Upper lobe of left lung (tissue), 6 donors: ENCODE results near the gene MDFI. TPM values are rescaled to one million over a fixed set of nuclear protein-coding genes. Genes with fewer than 3 reads are reported as not detected.

Experiments
- ATAC-seq, 2 donors: fragments of 200-7000 bp; cut with Tn5 transposase; one replicate each; pipeline ENCODE4 v1.9.1; 2022; ENCODE audit warnings: mild to moderate bottlenecking in 2 of 2, moderate library complexity in 2 of 2; ENCODE audit not compliant: low FRiP score in 2 of 2
- DNase-seq, 2 donors: peaks; one replicate each; pipeline ENCODE4 v3.0.0-alpha.2; 2019 to 2020
- H3K27ac ChIP-seq, 4 donors: fragments of 200-600 bp; sonication (generic); one replicate each; pipeline ENCODE4 v1.5.1; 2016 to 2019
- H3K27me3 ChIP-seq, 4 donors: fragments of 200-600 bp; sonication (generic); one replicate each; pipeline ENCODE4 v1.5.1; 2017 to 2019
- H3K36me3 ChIP-seq, 4 donors: fragments of 200-600 bp; sonication (generic); one replicate each; pipeline ENCODE4 v1.5.1; 2016 to 2019
- H3K4me1 ChIP-seq, 4 donors: fragments of 200-600 bp; sonication (generic); one replicate each; pipeline ENCODE4 v1.5.1; 2018 to 2019
- H3K4me3 ChIP-seq, 4 donors: fragments of 200-600 bp; sonication (generic); one replicate each; pipeline ENCODE4 v1.5.1; 2017 to 2019; ENCODE audit warnings: mild to moderate bottlenecking in 2 of 4, moderate library complexity in 1 of 4
- H3K9me3 ChIP-seq, 4 donors: fragments of 200-600 bp; sonication (generic); one replicate each; pipeline ENCODE4 v1.5.1; 2018 to 2019
- EP300 ChIP-seq, 4 donors: sonication (generic); formaldehyde crosslinking; IDR thresholded peaks; one replicate each; pipeline ENCODE4 v1.5.1; 2017; ENCODE audit warnings: antibody characterized with exemption in 4 of 4, control low read depth in 2 of 4
- POLR2A ChIP-seq, 4 donors: fragments of 450-650 bp; IDR thresholded peaks; one replicate each; pipeline ENCODE4 v1.5.1; 2016 to 2017; ENCODE audit warnings: antibody characterized with exemption in 4 of 4, mild to moderate bottlenecking in 2 of 4
- POLR2AphosphoS5 ChIP-seq, 2 donors: sonication (generic); formaldehyde crosslinking; IDR thresholded peaks; one replicate each; pipeline ENCODE4 v1.5.1; 2017; ENCODE audit warnings: antibody characterized with exemption in 2 of 2
- WGBS, 2 donors: methylation state at CpG; one replicate each; pipeline ENCODE4 v1.1.5; 2017 to 2018; 5-methylcytosine and 5-hydroxymethylcytosine counted together
- total RNA-seq, 6 donors: library from RNA; depleted of rRNA in 4 of 6; stranded (reverse); fragments of >200 nt in 4 of 6; gene quantifications; one replicate each; pipeline versions ENCODE4 v1.1.0 to v1.2.1, GENCODE V29; 2016 to 2021
- TF ChIP-seq, protein P1 (sequence below), 6 experiments: fragments of 450-650 bp in 4 of 6; fragments of 200-600 bp in 2 of 6; sonication (generic) in 2 of 6; IDR thresholded peaks; one replicate each; pipeline ENCODE4 v1.5.1; 2016 to 2019; ENCODE audit warnings: antibody characterized with exemption in 6 of 6
- donor health status: DM: no; HTN: no; CAD: no; lungs with moderate emphysema.
- donor health status: DM: no; HTN: yes; CAD: no; lungs with severe emphysema.

Gene MDFI
- total RNA-seq, 6 donors from 2014 or later = 4.9 to 23.4 (median 8.0) TPM

DNA sequence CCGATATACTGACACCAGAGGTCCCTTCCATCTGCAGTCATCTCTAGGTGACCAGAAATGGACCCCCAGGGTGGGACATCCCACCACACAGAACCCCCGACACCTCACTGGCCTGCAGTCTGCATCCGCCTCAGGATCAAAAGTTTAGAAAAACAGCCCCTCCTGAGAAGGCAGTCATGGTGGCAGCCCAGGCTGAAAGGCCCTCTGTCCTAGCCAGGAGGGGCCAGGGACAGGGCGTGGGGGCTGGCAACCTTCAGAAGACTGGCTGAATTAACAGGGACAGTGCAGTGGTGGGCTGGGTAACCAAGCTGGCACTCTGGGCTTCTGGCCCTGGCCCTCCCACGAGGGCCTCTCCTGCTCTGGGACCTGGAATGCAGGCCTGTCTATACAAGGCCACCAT lies 34.3 kb upstream of the MDFI start:
- no peaks in the 10 kb centered on the region for H3K27me3 ChIP-seq
- no peak overlapping the region for H3K27ac ChIP-seq
- peaks cover 7 to 13% (median 9%) of the 10 kb centered on the region in 4 donors for H3K4me1 ChIP-seq
- DNase-seq (no peak), ATAC-seq (no peak)
- no peaks in the 10 kb centered on the region for H3K9me3 ChIP-seq
- no peak overlapping the region for H3K4me3 ChIP-seq
- H3K36me3 ChIP-seq = peaks cover 0 to 6% (median 5%) of the 10 kb centered on the region in 4 donors
- no peak for TF ChIP-seq POLR2AphosphoS5 (IDR thresholded peaks at IDR 0.05)
- TF ChIP-seq EP300 (IDR thresholded peaks at IDR 0.05) = no peak
- no peak for TF ChIP-seq POLR2A (IDR thresholded peaks at IDR 0.05)
- TF ChIP-seq, protein P1, sequence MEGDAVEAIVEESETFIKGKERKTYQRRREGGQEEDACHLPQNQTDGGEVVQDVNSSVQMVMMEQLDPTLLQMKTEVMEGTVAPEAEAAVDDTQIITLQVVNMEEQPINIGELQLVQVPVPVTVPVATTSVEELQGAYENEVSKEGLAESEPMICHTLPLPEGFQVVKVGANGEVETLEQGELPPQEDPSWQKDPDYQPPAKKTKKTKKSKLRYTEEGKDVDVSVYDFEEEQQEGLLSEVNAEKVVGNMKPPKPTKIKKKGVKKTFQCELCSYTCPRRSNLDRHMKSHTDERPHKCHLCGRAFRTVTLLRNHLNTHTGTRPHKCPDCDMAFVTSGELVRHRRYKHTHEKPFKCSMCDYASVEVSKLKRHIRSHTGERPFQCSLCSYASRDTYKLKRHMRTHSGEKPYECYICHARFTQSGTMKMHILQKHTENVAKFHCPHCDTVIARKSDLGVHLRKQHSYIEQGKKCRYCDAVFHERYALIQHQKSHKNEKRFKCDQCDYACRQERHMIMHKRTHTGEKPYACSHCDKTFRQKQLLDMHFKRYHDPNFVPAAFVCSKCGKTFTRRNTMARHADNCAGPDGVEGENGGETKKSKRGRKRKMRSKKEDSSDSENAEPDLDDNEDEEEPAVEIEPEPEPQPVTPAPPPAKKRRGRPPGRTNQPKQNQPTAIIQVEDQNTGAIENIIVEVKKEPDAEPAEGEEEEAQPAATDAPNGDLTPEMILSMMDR (IDR thresholded peaks at IDR 0.05) = no peak
- WGBS, 2 donors = 91% methylated on average over 5 of the region's 5 CpGs; no CpG with 5 or more reads in 1 of the 2 donors

DNA sequence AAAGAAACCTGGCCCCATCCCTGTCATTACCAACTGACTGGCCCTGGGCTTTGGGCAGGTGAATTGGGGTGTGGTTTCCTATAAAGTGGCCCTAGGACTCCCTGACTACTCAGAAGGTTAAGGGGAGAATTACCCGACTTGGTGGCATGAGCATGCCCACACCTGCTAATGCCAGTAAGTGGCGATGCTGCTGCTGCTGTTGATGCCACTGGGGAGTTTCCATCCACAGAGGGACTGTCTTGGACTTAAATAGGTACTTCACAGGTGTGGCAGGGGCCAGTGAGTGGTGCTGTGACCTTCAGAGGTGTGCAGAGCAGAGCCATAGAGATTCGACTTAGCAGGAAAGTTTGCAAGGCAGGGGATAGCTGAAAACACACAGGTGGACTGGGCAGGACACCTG lies 32.6 kb upstream of the MDFI start:
- no peak for ATAC-seq
- no peak for DNase-seq
- 70 to 82% methylated on average over 3 of the region's 3 CpGs for WGBS, 2 donors
- no peak for TF ChIP-seq POLR2AphosphoS5 (IDR thresholded peaks at IDR 0.05)
- no peak for TF ChIP-seq EP300 (IDR thresholded peaks at IDR 0.05)
- TF ChIP-seq, protein P1 (IDR thresholded peaks at IDR 0.05) = no peak
- Histone ChIP-seq H3K9me3 (no peaks in the 10 kb centered on the region), H3K4me3 (no peak overlapping the region), H3K27ac (no peak overlapping the region), H3K27me3 (no peaks in the 10 kb centered on the region), H3K36me3 (no peaks in the 10 kb centered on the region), H3K4me1 (peaks cover 7 to 13% (median 9%) of the 10 kb centered on the region in 4 donors)

DNA sequence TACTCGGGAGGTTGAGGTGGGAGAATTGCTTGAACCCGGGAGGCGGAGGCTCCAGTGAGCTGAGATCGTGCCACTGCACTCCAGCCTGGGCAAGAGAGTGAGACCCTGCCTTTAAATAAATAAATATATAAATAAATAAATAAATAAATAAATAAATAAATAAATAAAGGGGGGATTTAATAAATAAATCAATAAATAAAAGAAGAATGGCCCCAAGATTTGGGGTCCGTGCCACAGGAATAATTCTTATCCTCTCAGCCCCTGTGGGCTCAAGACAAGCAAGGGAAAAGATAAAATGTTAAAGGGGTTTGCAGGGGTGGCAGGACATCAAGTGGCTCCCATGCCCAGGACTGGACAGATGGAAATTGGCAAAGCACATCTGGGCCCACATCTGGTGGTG lies 31.2 kb upstream of the MDFI start:
- Histone ChIP-seq H3K27me3 (no peaks in the 10 kb centered on the region), H3K4me1 (peaks cover 7 to 13% (median 9%) of the 10 kb centered on the region in 4 donors), H3K27ac (no peak overlapping the region), H3K36me3 (no peaks in the 10 kb centered on the region), H3K4me3 (no peak overlapping the region), H3K9me3 (no peaks in the 10 kb centered on the region)
- WGBS, 2 donors = 91 to 97% methylated on average over 5 of the region's 5 CpGs
- TF ChIP-seq, protein P1 (IDR thresholded peaks at IDR 0.05) = no peak
- TF ChIP-seq EP300 (IDR thresholded peaks at IDR 0.05) (no peak), POLR2A (IDR thresholded peaks at IDR 0.05) (no peak), POLR2AphosphoS5 (IDR thresholded peaks at IDR 0.05) (no peak)
- no peak for ATAC-seq
- DNase-seq = no peak

DNA sequence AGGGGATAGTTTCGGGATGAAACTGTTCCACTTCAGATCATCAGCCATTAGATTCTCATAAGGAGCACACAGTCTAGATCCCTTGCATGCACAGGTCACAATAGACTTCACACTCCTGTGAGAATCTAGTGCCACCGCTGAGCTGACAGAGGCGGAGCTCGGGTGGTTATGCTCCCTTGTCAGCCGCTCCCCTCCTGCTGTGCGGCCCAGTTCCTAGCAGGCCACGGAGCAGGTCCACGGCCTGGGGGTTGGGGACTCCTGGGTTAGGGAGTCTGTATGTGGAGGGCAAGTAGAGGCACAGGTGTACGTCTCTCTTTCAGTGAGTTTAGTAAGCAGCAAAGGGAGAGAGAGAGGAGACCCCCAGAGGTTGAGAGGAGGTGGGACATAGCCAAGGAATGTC lies 30.5 kb upstream of the MDFI start:
- H3K4me1 ChIP-seq = peaks cover 6 to 8% (median 8%) of the 10 kb centered on the region in 4 donors
- no peaks in the 10 kb centered on the region for H3K27me3 ChIP-seq
- H3K27ac ChIP-seq = no peak overlapping the region
- TF ChIP-seq POLR2AphosphoS5 (IDR thresholded peaks at IDR 0.05) (no peak), POLR2A (IDR thresholded peaks at IDR 0.05) (no peak), EP300 (IDR thresholded peaks at IDR 0.05) (no peak)
- TF ChIP-seq, protein P1 (IDR thresholded peaks at IDR 0.05) = no peak
- no peak overlapping the region for H3K4me3 ChIP-seq
- no peak for DNase-seq
- 82 to 89% methylated on average over 4 to 9 of the region's 9 CpGs for WGBS, 2 donors
- ATAC-seq = no peak
- no peaks in the 10 kb centered on the region for H3K36me3 ChIP-seq
- no peaks in the 10 kb centered on the region for H3K9me3 ChIP-seq

DNA sequence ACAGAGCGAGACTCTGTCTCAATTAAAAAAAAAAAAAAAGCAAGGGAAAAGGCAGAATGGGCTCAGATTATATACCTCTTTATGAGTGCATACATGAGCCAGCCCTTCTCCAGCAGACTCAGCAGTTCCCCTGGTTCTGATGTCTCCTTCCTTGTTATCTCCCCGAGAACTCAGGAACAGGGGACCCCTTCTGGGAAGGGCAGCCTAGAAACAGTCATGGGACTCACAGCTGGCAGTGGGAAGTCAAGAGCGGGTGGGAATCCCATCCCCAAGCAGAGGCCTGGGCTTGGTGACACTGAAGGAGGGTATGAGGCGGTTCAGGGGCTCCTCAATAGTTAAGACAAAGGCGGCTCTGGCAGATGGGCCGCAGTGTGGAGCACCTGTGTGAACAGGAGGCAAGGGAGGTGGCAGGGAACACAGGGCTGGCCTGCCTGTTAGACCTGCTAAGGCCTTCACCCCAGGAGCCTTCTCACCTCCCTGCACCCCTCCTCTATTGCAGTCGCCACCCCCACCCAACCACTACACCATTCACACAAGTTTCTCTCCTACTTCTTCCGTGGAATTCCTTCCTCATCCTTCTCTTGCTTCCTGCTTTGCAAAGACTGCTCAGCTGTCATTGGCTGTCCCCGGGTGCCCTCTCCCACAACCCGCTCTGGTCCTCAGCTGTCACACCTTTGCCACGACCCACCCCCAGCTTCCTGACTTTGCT lies 29.7 kb upstream of the MDFI start:
- H3K36me3 ChIP-seq = no peaks in the 10 kb centered on the region
- no peak for TF ChIP-seq EP300 (IDR thresholded peaks at IDR 0.05)
- TF ChIP-seq POLR2A (IDR thresholded peaks at IDR 0.05) = no peak
- no peaks in the 10 kb centered on the region for H3K27me3 ChIP-seq
- no peaks in the 10 kb centered on the region for H3K4me1 ChIP-seq
- ATAC-seq (peak in 1 of 2 donors; percentile 20), DNase-seq (no peak)
- H3K9me3 ChIP-seq = no peaks in the 10 kb centered on the region
- H3K4me3 ChIP-seq = no peak overlapping the region
- H3K27ac ChIP-seq = no peak overlapping the region
- 84 to 90% methylated on average over 11 of the region's 11 CpGs for WGBS, 2 donors
